HUDEP-2 (cell line): ENCODE data around the gene PCLO.
"Not testable (repeated sequence)": the region's sequence is repeated elsewhere in the genome, so short reads cannot be mapped to it uniquely, and the experiment has no call there.

Experiments
- DNase-seq, 76 experiments: peaks; one replicate each; lab custom pipeline; 2025; ENCODE audit not compliant: unreplicated experiment in 76 of 76; lab: John Stamatoyannopoulos, UW

PCLO gene

GRCh38 chr7:83130623-83131545 lies 31.8 kb downstream of the PCLO start:
- no peak for DNase-seq

GRCh38 chr7:83130191-83130590 lies 32.5 kb downstream of the PCLO start:
- DNase-seq, result no peak

- DNase-seq, result no peak
Observed at GRCh38 chr7:83119494-83119893, 43.2 kb downstream of the PCLO start.

DNA sequence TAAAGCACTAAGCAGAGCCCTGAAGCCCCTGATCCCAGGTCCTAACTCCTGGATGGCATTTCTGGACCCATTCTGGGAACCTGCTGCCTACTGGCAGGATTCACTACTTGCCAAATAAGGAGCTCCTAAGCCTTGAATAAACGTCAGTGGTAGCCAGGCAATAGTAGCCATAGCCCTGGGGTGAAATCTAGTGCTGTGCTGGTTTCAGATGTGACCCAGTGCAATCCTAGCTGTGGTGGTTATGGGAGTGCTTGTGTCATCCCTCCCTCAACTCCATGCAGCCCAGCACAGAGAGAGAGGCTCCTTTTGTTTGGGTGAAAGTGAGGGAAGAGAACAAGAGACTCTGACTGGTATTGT lies 43.7 kb downstream of the PCLO start:
- no peak for DNase-seq

DNA sequence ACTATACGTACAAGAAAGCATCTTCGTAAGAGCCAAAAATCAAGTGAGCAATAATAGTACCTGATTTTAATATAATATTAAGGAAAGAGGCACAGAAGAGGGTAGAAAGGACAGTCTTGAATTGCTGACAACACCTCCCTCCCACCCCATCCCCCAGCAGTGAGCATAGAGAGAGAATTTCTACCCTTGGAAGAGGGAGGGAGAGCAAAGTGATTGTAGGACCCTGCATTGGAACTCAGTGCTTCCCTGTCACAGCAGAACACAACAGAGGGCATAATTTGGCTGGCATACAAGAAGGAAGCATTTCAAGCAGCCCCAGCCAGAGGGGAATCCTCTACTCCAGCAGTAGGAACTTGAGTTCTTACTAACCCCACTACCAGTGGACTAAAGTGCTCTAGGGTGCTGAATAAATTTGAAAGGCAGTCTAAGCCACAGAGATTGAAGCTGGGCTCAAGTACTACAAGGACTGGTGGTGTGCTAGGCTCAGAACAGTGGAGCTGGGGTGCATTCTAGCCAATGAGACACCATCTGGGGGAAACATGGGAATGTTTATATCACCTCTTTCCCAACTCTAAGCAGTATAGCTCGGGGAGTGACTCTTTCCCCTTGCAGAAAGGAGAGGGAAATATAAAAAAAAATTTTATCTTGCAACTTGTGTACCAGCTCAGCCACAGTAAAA lies 44.2 kb downstream of the PCLO start:
- DNase-seq, result no peak

- DNase-seq, result no peak
Observed at GRCh38 chr7:83117466-83117865, 45.2 kb downstream of the PCLO start.

GRCh38 chr7:83111391-83111790 lies 51.3 kb downstream of the PCLO start:
- DNase-seq, result no peak

GRCh38 chr7:83109352-83109751 lies 53.3 kb downstream of the PCLO start:
- DNase-seq, result no peak

- no peak for DNase-seq
Observed at GRCh38 chr7:83105948-83106347, 56.7 kb downstream of the PCLO start.

- no peak for DNase-seq
Observed at GRCh38 chr7:83105063-83105462, 57.6 kb downstream of the PCLO start.

GRCh38 chr7:83101530-83101929 lies 61.2 kb downstream of the PCLO start:
- DNase-seq, result no peak

- DNase-seq, result no peak
Observed at GRCh38 chr7:83096065-83096580, 66.6 kb downstream of the PCLO start.

DNA sequence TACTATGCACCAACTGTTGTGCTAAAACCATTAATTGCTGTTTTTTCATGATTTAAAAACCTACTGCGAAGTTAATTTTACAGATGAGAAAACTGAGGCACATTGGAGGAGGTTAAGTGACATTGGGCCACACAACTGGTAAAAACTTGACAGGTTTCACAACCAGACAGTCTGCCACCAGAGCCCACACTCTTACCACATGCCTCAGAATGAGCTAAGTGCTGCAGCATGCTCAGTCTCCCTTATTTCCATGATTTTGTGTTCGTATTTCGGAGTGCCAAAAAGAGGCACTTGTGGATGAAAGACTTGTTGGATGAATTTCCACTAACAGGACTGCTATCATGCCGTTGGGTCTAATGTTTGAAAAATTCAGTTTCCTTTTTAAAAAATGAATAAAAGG lies 77.4 kb downstream of the PCLO start:
- no peak for DNase-seq

GRCh38 chr7:83079879-83080278 lies 82.8 kb downstream of the PCLO start:
- not testable (repeated sequence) for DNase-seq

GRCh38 chr7:83077328-83077727 lies 85.4 kb downstream of the PCLO start:
- DNase-seq, result no peak

GRCh38 chr7:83072576-83073517 lies 89.8 kb downstream of the PCLO start:
- no peak for DNase-seq

DNA sequence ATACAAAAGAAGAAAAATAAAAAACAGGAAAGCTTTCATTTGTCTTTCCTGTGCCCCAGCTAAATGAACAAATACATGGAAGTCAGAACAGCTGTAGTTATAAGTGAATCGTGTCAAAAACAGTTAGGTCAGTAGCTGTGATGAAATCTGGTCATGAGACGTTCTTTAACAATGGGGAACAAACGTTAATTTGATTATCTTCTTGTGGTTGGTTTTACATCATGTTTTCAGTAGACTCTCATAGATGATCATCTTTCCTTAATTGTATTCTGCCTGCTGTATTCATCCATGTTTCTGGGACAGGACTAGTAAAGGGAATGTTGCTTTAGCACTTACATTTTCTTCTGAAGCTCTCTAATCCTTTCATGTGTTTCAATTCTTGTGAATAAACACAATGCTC lies 97.0 kb downstream of the PCLO start:
- DNase-seq, result no peak

- DNase-seq, result no peak
Observed at GRCh38 chr7:83060218-83060617, 102.5 kb downstream of the PCLO start.

GRCh38 chr7:83058667-83059066 lies 104.0 kb downstream of the PCLO start:
- no peak for DNase-seq

- DNase-seq, result no peak
Observed at GRCh38 chr7:83055197-83055596, 107.5 kb downstream of the PCLO start.

- DNase-seq, result no peak
Observed at GRCh38 chr7:83054472-83054871, 108.2 kb downstream of the PCLO start.
